GM18873 (cell line): Measurements from ENCODE around the gene DRC7.

Experiments used
- ATAC-seq: cut with Tn5 transposase; IDR thresholded peaks from one replicate; pipeline ENCODE4 v1.9.1; 2021; ENCODE audit warnings: mild to moderate bottlenecking, moderate library complexity, moderate number of reproducible peaks; ENCODE audit not compliant: unreplicated experiment, low FRiP score

The DRC7 gene

GRCh38 chr16:57747091-57747490 is 52.5 kb downstream of the DRC7 start:
- no peak for ATAC-seq

- no peak for ATAC-seq
Measured at GRCh38 chr16:57747496-57747895, 52.9 kb downstream of the DRC7 start.

GRCh38 chr16:57747996-57748395 is 53.4 kb downstream of the DRC7 start:
- no peak for ATAC-seq

- no peak for ATAC-seq
Measured at GRCh38 chr16:57748596-57748995, 54.0 kb downstream of the DRC7 start.

GRCh38 chr16:57749101-57749692 is 54.6 kb downstream of the DRC7 start:
- no peak for ATAC-seq

GRCh38 chr16:57749856-57750452 is 55.3 kb downstream of the DRC7 start:
- no peak for ATAC-seq

- no peak for ATAC-seq
Measured at GRCh38 chr16:57750796-57751538, 56.4 kb downstream of the DRC7 start.

- no peak for ATAC-seq
Measured at GRCh38 chr16:57751539-57752202, 57.1 kb downstream of the DRC7 start.

GRCh38 chr16:57752203-57752580 is 57.6 kb downstream of the DRC7 start:
- ATAC-seq = no peak

GRCh38 chr16:57752581-57753447 is 58.2 kb downstream of the DRC7 start:
- ATAC-seq = no peak

GRCh38 chr16:57753448-57754353 is 59.1 kb downstream of the DRC7 start:
- no peak for ATAC-seq

- no peak for ATAC-seq
Measured at GRCh38 chr16:57754354-57755060, 59.9 kb downstream of the DRC7 start.

- ATAC-seq = no peak
Measured at GRCh38 chr16:57755061-57755684, 60.6 kb downstream of the DRC7 start.

GRCh38 chr16:57755726-57756423 is 61.3 kb downstream of the DRC7 start:
- ATAC-seq = no peak

GRCh38 chr16:57756424-57757325 is 62.1 kb downstream of the DRC7 start:
- no peak for ATAC-seq

- peak; percentile 70 for ATAC-seq
Measured at GRCh38 chr16:57757326-57757786, 62.8 kb downstream of the DRC7 start.

- ATAC-seq = no peak
Measured at GRCh38 chr16:57757883-57758282, 63.3 kb downstream of the DRC7 start.
